NCI-H1048 (cell line): ENCODE measurements around the gene ABCC4.
"Not testable (repeated sequence)": the region's sequence is repeated elsewhere in the genome, so short reads cannot be mapped to it uniquely, and the experiment has no call there.

Experiments used
- DNase-seq: peaks from one replicate; lab custom pipeline; 2025; lab: John Stamatoyannopoulos, UW

ABCC4 gene

GRCh38 chr13:95298169-95298965 lies 2.9 kb downstream of the ABCC4 start:
- DNase-seq = no peak

- DNase-seq = no peak
These were observed 4.8 kb downstream of the ABCC4 start for GRCh38 chr13:95296326-95296925.

- DNase-seq = no peak
These were observed 6.2 kb downstream of the ABCC4 start for GRCh38 chr13:95295026-95295425.

GRCh38 chr13:95292622-95293021 lies 8.6 kb downstream of the ABCC4 start:
- DNase-seq = no peak

GRCh38 chr13:95289901-95290300 lies 11.3 kb downstream of the ABCC4 start:
- not testable (repeated sequence) for DNase-seq

GRCh38 chr13:95289020-95289444 lies 12.2 kb downstream of the ABCC4 start:
- no peak for DNase-seq

GRCh38 chr13:95284436-95284835 lies 16.8 kb downstream of the ABCC4 start:
- no peak for DNase-seq

GRCh38 chr13:95279016-95279415 lies 22.2 kb downstream of the ABCC4 start:
- DNase-seq = no peak

GRCh38 chr13:95276037-95276505 lies 25.2 kb downstream of the ABCC4 start:
- DNase-seq = no peak

- no peak for DNase-seq
These were observed 25.8 kb downstream of the ABCC4 start for GRCh38 chr13:95275322-95276036.

GRCh38 chr13:95273592-95274132 lies 27.6 kb downstream of the ABCC4 start:
- not testable (repeated sequence) for DNase-seq

- DNase-seq = not testable (repeated sequence)
These were observed 29.2 kb downstream of the ABCC4 start for GRCh38 chr13:95272076-95272475.

- DNase-seq = no peak
These were observed 31.5 kb downstream of the ABCC4 start for GRCh38 chr13:95269756-95270155.

GRCh38 chr13:95268343-95269065 lies 32.7 kb downstream of the ABCC4 start:
- DNase-seq = not testable (repeated sequence)

- no peak for DNase-seq
These were observed 33.4 kb downstream of the ABCC4 start for GRCh38 chr13:95267662-95268342.

- DNase-seq = no peak
These were observed 37.0 kb downstream of the ABCC4 start for GRCh38 chr13:95264225-95264624.

GRCh38 chr13:95262837-95263384 lies 38.3 kb downstream of the ABCC4 start:
- DNase-seq = no peak

GRCh38 chr13:95261956-95262355 lies 39.3 kb downstream of the ABCC4 start:
- no peak for DNase-seq

- no peak for DNase-seq
These were observed 41.2 kb downstream of the ABCC4 start for GRCh38 chr13:95260031-95260525.

- no peak for DNase-seq
These were observed 42.5 kb downstream of the ABCC4 start for GRCh38 chr13:95258619-95259194.
